ENCODE measurements around the gene C4orf54. TPM values are rescaled to one million over a fixed set of nuclear protein-coding genes. Genes with fewer than 3 reads are reported as not detected.

The C4orf54 gene
- polyA plus RNA-seq, 1 donor: 131 TPM

DNA sequence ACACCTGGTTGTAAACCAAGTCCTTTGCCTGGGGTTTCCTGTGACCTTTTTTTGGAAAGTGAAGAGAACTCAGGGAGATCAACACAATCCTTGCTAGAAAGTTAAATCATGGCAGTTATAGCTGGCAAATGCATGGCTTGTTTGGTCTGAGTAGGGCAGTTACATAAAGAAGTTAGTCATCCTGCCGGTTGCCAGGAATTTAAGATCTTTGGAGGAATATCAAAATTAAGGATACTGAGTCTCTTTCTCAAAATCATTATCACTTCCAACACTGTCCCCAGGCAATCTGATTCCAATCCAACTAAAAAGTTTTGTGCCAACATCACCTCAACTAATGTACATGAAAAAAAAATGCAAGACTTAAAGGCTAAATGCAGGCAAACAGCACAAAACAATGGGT is 40.3 kb downstream of the C4orf54 start:
- DNase-seq: no peak

DNA sequence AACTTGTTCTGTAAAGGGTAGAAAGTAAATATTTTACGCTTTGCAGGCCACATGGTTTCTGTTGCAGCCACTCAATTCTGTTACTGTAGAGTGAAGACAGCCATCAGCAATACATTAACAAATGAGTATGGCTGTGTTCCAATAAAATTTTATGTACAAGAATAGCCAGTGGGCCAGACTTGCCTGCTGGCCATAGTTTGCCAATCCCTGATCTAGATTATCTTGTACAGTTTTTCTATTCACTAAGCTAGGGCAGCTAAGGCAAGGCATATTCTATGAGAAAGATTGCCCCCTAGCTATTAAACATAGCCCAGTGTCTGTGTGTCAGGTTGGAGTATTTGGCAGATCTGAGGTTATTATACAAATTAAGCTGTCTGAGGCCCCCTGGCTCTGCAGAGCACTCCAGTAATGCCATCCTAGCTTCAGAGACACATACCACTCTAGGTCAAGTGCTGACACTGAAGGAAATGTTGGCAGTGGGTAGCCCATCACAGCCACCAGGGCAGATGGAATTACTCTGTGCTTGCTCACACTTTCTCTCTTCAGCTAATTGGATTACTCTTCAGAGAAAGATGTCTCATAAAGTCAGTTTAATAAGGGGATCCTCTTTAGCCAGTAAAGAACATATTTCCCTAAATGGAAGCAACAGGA is 42.3 kb downstream of the C4orf54 start:
- DNase-seq: no peak

DNA sequence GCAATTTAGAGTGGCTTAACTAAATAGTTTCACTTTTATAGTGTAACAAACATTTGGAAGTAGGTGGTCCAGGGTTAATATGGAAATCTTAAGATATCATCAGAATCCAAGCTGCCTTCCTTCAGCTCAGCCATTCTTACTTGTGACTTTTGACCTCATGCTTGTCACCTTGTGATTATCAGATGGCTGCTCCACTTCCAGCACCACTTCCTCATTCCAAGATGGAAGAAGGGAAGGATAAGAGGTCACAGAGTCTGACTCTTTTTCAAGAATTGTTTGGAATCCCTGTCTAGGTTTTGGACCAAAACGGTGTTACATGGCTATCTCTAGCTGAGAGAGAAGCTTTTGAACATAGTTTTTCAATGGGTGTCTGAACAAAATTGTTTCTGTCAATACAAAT is 43.1 kb downstream of the C4orf54 start:
- no peak for DNase-seq

DNA sequence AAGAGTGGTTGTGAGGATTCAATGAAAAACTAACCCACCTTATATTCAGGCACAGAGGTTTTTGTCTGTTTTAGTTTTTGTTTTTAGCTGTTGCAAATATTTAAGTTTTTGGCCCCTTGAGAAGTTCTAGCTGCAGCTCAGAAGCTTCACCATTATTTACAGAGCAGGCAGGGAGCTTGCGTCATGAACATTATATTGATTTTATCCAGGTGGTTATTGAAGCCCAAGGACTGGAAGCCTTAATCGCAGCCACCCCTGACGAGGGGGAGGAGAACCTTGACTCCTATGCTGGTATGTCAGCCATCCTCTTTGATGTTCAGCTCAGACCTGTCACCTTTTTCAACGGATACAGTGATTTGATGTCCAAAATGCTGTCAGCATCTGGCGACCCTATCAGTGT is 44.9 kb downstream of the C4orf54 start:
- DNase-seq: no peak

DNA sequence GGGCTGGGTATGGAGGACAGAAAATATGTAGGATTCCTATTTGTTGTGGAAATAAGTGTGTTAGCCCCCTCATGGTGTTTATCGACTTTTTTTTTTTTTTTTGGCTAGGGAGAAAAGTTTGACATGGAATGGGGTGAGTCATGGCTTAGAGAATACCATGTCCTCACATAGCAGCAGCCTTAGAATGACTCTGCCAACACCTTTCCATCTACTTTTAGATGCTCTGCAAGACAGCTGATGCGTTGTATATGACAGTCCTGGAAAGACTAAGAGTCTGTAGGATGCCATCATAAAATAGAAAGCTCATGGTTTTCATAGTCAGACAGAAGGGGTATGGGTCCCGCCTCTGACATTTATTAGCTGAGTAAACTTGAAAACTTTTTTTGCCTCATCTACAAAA is 45.3 kb downstream of the C4orf54 start:
- DNase-seq: no peak

DNA sequence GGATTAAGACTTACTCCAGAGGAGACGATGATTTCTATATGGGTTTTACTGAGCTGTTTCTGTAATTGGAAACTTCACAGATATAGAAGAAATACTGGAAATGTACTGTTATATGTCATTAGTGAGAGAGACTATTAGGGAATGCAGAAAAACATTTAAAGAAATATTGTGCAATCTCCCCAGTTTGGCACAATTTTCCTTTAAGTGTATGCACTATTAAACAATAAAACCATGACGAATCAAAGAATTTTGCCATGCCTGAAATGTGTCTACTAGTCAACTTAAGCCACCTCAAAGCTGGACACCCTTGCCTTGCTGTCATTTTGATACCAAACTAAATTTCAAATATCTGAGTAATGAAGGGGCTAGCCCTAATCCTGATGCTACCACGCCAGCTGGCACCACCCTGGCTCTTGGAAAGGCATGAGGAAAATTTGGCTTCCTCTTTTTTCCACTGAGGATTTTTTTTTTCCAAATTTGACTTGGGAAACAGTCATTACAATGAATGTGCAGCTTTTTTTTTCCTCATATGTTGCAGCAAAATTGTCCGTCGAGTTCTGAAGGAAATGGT is 46.9 kb downstream of the C4orf54 start:
- peak; percentile 34 for DNase-seq

DNA sequence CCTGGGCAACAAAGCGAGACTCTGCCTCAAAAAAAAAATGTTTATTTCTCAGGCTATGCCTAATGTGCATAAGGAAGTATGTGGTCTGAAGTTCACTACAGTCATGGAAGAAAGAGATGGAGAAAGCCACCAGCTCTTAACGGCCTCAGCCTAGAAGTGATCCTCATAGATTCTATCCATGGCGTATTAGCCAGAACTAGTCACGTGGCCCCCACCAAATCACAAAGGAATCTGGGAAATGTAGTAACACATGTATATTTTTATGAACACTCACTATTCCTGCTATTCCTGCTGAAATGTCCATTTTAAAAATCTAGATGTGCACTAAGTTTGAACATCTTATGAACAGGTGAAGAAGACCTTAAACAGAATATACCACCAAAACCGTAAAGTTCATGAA is 49.2 kb downstream of the C4orf54 start:
- no peak for DNase-seq

Other genes with a start within 250 kb of the C4orf54 start
- not detected for gene ADH7, start 222.5 kb downstream of the C4orf54 start, polyA plus RNA-seq (ENCODE audit: insufficient read length)
- not detected for gene C4orf17, start 146.8 kb downstream of the C4orf54 start, polyA plus RNA-seq (ENCODE audit: insufficient read length)
- 9.4 TPM for gene TRMT10A, start 93.8 kb downstream of the C4orf54 start, polyA plus RNA-seq (ENCODE audit: insufficient read length)
- 1.6 TPM for gene MTTP, start 83.0 kb downstream of the C4orf54 start, polyA plus RNA-seq (ENCODE audit: insufficient read length)
- gene DAPP1, start 159.0 kb upstream of the C4orf54 start, polyA plus RNA-seq (ENCODE audit: insufficient read length): 2.1 TPM
- gene LAMTOR3, start 236.6 kb upstream of the C4orf54 start, polyA plus RNA-seq (ENCODE audit: insufficient read length): 27.9 TPM

Measured in hindlimb muscle (tissue), 1 donor.